ENCODE results near the gene CD96.

The CD96 gene

DNA sequence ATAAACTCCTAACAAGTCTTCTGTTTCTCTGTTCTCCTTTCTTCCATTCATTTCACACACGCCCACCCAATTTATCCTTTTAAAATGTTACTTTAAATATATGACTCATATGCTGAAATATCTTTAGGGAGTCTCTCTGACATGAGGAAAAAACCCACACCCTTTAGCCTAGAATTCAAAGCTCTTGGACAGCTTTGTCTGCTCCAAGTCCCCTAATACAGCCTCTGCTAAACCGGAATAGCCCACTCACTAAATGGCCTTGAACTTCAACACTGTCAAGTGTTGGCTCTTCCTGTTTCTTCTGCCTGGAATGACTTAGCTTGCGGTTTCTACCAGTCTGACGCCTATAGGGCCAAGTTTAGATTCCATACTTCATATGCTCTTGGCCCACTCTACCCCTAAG is 3.3 kb upstream of the CD96 start:
- TF ChIP-seq, protein P1, sequence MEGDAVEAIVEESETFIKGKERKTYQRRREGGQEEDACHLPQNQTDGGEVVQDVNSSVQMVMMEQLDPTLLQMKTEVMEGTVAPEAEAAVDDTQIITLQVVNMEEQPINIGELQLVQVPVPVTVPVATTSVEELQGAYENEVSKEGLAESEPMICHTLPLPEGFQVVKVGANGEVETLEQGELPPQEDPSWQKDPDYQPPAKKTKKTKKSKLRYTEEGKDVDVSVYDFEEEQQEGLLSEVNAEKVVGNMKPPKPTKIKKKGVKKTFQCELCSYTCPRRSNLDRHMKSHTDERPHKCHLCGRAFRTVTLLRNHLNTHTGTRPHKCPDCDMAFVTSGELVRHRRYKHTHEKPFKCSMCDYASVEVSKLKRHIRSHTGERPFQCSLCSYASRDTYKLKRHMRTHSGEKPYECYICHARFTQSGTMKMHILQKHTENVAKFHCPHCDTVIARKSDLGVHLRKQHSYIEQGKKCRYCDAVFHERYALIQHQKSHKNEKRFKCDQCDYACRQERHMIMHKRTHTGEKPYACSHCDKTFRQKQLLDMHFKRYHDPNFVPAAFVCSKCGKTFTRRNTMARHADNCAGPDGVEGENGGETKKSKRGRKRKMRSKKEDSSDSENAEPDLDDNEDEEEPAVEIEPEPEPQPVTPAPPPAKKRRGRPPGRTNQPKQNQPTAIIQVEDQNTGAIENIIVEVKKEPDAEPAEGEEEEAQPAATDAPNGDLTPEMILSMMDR (conservative IDR thresholded peaks at IDR 0.05; ENCODE audit: low read depth, low read length): no peak
- Histone ChIP-seq H3K9ac (no peak overlapping the region), H3K27ac (no peak overlapping the region), H3K36me3 (ENCODE audit: insufficient read depth) (no peaks in the 10 kb centered on the region), H3K4me1 (ENCODE audit: low read depth, poor library complexity, severe bottlenecking) (peaks cover 16% of the 10 kb centered on the region), H2AFZ (ENCODE audit: low read depth) (peak overlapping the region; percentile 10; the same call in 1 of the 2 replicates), H3K4me3 (IDR thresholded peaks at IDR 0.05; ENCODE audit: insufficient read depth, low read depth, low read length) (no peak overlapping the region), H3K4me2 (peak overlapping the region; percentile 44; the same call in 1 of the 2 replicates), H3K79me2 (ENCODE audit: insufficient read depth, low read depth) (no peaks in the 10 kb centered on the region), H4K20me1 (ENCODE audit: insufficient read depth) (no peaks in the 10 kb centered on the region), H3K27me3 (ENCODE audit: insufficient read depth, low read depth) (no peaks in the 10 kb centered on the region)

DNA sequence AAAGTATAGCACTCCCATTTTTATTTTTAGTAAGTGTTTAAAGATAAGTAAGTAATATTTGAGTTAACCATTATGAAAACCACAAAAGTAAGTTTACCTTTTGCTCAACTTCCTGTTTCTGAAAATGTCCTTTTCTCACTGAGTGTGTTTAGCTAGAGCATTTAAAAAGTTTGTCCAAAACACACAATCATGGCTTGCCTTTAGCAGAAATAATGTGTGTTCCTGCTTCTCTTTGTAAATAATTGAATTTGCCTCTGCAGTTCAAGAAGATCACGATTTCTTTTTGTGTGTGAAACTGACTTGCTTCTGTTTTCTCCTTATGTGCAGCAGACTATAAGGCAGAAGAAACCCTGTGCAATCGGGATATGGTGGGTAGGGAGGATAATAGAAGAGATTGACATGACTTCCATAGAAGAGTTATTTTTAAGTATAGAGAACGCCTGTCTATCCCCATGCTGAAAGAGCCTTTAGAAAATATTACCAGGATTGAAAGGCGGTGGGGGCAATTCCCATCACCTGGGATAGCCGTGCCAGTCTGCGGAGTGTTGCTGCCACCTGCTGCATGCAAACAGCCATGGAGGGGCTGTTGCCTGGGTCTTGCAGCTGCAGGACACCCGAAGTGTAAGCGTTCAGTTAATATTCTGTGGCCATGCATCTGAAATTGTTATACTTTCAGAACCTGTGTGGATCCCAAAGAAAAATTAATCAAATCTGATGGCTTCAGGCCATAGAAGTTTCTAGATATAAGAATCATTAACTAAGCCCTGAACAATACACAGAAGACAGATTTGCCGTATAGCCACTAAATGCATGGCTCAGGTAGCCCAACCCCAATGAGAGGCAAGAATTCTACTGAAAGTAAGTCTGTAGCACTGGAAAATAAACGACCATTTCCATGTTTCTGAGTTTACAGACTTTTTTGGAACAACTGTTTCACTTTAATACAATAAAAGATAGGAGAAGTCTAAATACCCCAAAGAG is 2.4 kb upstream of the CD96 start:
- Histone ChIP-seq H3K9ac (no peak overlapping the region), H3K27ac (no peak overlapping the region), H2AFZ (ENCODE audit: low read depth) (peak overlapping the region; percentile 10; the same call in 1 of the 2 replicates), H3K4me3 (IDR thresholded peaks at IDR 0.05; ENCODE audit: insufficient read depth, low read depth, low read length) (no peak overlapping the region), H4K20me1 (ENCODE audit: insufficient read depth) (no peaks in the 10 kb centered on the region), H3K4me2 (peak overlapping the region; percentile 44), H3K36me3 (ENCODE audit: insufficient read depth) (no peaks in the 10 kb centered on the region), H3K27me3 (ENCODE audit: insufficient read depth, low read depth) (no peaks in the 10 kb centered on the region), H3K4me1 (ENCODE audit: low read depth, poor library complexity, severe bottlenecking) (peaks cover 16% of the 10 kb centered on the region), H3K79me2 (ENCODE audit: insufficient read depth, low read depth) (no peaks in the 10 kb centered on the region)
- TF ChIP-seq, protein P1 (conservative IDR thresholded peaks at IDR 0.05; ENCODE audit: low read depth, low read length): peak; percentile 83

DNA sequence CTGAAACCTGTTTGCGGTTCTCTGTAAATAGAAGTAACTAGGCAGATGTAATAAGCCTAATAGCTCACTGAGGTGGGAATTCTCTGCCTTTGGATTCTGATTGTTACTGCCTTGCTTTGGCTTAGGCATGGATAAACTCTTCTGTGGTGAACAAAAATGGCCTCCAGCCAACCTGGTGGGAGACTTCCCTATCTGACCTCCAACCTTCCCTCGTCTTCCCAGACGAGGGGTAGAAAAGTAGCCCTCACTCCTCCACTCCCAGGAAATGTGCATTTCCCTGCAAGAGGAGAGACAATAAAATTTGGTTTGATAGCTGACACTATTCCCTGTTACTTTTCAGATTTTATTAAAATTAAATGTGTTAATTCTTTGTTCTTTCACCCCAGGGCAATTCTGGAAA is 606 bp upstream of the CD96 start:
- H3K79me2 ChIP-seq (ENCODE audit: insufficient read depth, low read depth): no peaks in the 10 kb centered on the region
- no peaks in the 10 kb centered on the region for H3K36me3 ChIP-seq (ENCODE audit: insufficient read depth)
- H3K4me3 ChIP-seq (IDR thresholded peaks at IDR 0.05; ENCODE audit: insufficient read depth, low read depth, low read length): no peak overlapping the region
- TF ChIP-seq, protein P1 (conservative IDR thresholded peaks at IDR 0.05; ENCODE audit: low read depth, low read length): no peak
- H3K9ac ChIP-seq: no peak overlapping the region
- H3K4me1 ChIP-seq (ENCODE audit: low read depth, poor library complexity, severe bottlenecking): peaks cover 19% of the 10 kb centered on the region
- no peak overlapping the region for H2AFZ ChIP-seq (ENCODE audit: low read depth)
- H3K4me2 ChIP-seq: no peak overlapping the region
- H3K27me3 ChIP-seq (ENCODE audit: insufficient read depth, low read depth): no peaks in the 10 kb centered on the region
- no peaks in the 10 kb centered on the region for H4K20me1 ChIP-seq (ENCODE audit: insufficient read depth)
- no peak overlapping the region for H3K27ac ChIP-seq

DNA sequence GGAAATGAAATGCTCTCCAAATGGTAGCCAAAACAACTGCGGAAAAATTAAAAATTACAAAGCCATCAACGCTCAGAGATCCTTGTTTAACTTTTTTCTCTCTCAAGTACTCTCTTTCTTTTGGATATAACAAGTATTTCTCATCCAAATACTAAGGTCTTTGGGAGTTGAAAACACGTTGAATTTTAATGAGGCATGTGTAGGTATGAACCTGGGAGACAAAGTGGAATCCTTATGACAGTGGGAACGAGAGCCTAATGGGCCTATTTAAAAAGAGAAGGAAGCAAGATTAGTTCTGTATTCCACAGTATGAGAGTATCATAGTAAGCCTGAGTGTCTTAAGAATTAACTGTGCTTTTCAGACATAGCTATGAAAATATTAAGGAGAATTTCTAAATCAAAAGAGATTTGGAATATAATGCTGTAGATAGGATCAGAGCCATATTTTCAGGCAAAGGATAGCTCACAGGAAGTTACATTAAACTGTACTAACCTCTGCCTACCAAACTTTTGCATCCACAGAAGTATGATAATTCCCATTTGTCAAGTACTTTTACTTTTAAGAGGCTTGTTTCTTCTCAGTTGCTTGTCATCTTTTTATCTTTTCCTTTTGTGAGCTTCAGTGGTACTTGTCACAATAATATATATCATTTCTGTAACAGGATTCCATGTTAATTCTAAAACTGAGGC is 759 bp downstream of the CD96 start:
- Histone ChIP-seq H4K20me1 (ENCODE audit: insufficient read depth) (no peaks in the 10 kb centered on the region), H3K9ac (no peak overlapping the region), H2AFZ (ENCODE audit: low read depth) (no peak overlapping the region), H3K27ac (no peak overlapping the region), H3K4me1 (ENCODE audit: low read depth, poor library complexity, severe bottlenecking) (peaks cover 32% of the 10 kb centered on the region), H3K4me2 (no peak overlapping the region), H3K36me3 (ENCODE audit: insufficient read depth) (no peaks in the 10 kb centered on the region), H3K4me3 (IDR thresholded peaks at IDR 0.05; ENCODE audit: insufficient read depth, low read depth, low read length) (no peak overlapping the region), H3K27me3 (ENCODE audit: insufficient read depth, low read depth) (no peaks in the 10 kb centered on the region), H3K79me2 (ENCODE audit: insufficient read depth, low read depth) (no peaks in the 10 kb centered on the region)
- TF ChIP-seq, protein P1 (conservative IDR thresholded peaks at IDR 0.05; ENCODE audit: low read depth, low read length): no peak
